Measurements from ENCODE around the gene BCAS1.

The BCAS1 gene

DNA sequence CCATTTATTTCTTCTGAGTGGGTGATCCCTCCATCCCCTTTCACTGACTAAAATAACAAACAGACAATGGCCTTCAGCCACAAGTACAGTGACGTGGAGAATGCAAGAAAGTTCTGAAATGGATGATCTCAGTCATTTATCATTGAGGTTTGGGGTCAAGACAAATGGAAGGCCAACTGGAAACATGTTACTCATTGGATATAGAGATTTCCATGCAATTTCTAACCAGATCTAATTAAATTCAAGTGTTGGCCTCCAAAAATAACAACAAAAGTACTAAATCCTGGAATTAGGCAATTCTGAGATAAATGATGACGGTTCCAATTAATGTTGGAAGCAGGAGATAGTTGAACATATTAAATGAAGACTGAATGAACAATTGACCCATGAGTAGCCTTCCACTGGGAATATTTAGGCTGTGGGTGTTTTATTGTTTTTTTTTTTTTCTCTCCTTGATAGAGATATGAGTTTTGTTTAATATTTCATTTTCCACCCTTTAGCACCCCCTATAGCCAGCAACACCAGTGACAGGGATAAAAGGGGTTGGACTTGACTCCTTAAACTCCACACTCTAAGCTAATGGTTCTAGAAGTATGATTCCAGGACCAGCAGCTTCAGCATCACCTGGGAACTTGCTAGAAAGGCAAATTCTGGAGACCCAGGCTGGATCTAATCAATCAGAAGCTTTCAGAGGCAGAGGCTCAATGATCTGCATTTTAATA is 112.8 kb downstream of the BCAS1 start:
- H2AK5ac ChIP-seq (ENCODE audit: low read length) = no peak overlapping the region
- no peak overlapping the region for H3K23ac ChIP-seq (ENCODE audit: low read length)
- no CpG with 5 or more reads among the region's 2 CpGs for WGBS (ENCODE audit: extremely low coverage, insufficient coverage, insufficient read length)
- no peaks in the 10 kb centered on the region for H3K79me2 ChIP-seq (ENCODE audit: control insufficient read depth, insufficient read depth, low read length, poor library complexity)
- H2AFZ ChIP-seq (ENCODE audit: insufficient read depth, low read length, poor library complexity) = no peak overlapping the region
- no peak overlapping the region for H3K4ac ChIP-seq (ENCODE audit: low read depth, low read length)
- H3K4me3 ChIP-seq (ENCODE audit: low read depth, low read length) = no peak overlapping the region
- H4K91ac ChIP-seq (ENCODE audit: low read depth, low read length) = no peak overlapping the region
- no peaks in the 10 kb centered on the region for H3K36me3 ChIP-seq (ENCODE audit: control insufficient read depth in 1 of 2, insufficient read depth in 2 of 2, low read length in 2 of 2)
- H3K9ac ChIP-seq (ENCODE audit: low read length) = no peak overlapping the region
- peaks cover 3 to 5% of the 10 kb centered on the region in 2 experiments for H3K4me1 ChIP-seq (ENCODE audit: control insufficient read depth in 1 of 2, insufficient read depth in 2 of 2, low read length in 2 of 2)
- H3K18ac ChIP-seq (ENCODE audit: low read length) = no peak overlapping the region
- H4K12ac ChIP-seq (ENCODE audit: low read depth, low read length) = no peak overlapping the region
- H2BK5ac ChIP-seq (ENCODE audit: low read depth, low read length, poor library complexity) = no peak overlapping the region
- no peak overlapping the region for H2BK120ac ChIP-seq (ENCODE audit: insufficient read depth, low read length, poor library complexity)
- no peaks in the 10 kb centered on the region for H3K79me1 ChIP-seq (ENCODE audit: low read length)
- no peak overlapping the region for H3K14ac ChIP-seq (ENCODE audit: low read length)
- H2BK12ac ChIP-seq (ENCODE audit: low read length) = no peak overlapping the region
- H3K9me3 ChIP-seq (ENCODE audit: insufficient read depth, low read depth, low read length) = no peaks in the 10 kb centered on the region
- H3K4me2 ChIP-seq (ENCODE audit: low read length) = no peak overlapping the region
- DNase-seq = no peak
- H3K27ac ChIP-seq (ENCODE audit: low read depth, low read length) = no peak overlapping the region
- no peaks in the 10 kb centered on the region for H3K27me3 ChIP-seq (ENCODE audit: insufficient read depth, low read length)
- no peak overlapping the region for H4K8ac ChIP-seq (ENCODE audit: low read depth, low read length)

GRCh38 chr20:53956013-53956715 is 114.2 kb downstream of the BCAS1 start:
- Histone ChIP-seq H3K9me3 (ENCODE audit: insufficient read depth, low read depth, low read length) (no peaks in the 10 kb centered on the region), H4K8ac (ENCODE audit: low read depth, low read length) (no peak overlapping the region), H3K27ac (ENCODE audit: low read depth, low read length) (no peak overlapping the region), H3K23ac (ENCODE audit: low read length) (no peak overlapping the region), H3K4me3 (ENCODE audit: low read depth, low read length) (no peak overlapping the region), H2BK12ac (ENCODE audit: low read length) (no peak overlapping the region), H3K14ac (ENCODE audit: low read length) (no peak overlapping the region), H3K9ac (ENCODE audit: low read length) (no peak overlapping the region), H2AFZ (ENCODE audit: insufficient read depth, low read length, poor library complexity) (no peak overlapping the region), H3K4me2 (ENCODE audit: low read length) (no peak overlapping the region), H2BK120ac (ENCODE audit: insufficient read depth, low read length, poor library complexity) (no peak overlapping the region), H3K79me2 (ENCODE audit: control insufficient read depth, insufficient read depth, low read length, poor library complexity) (no peaks in the 10 kb centered on the region), H3K79me1 (ENCODE audit: low read length) (no peaks in the 10 kb centered on the region), H3K36me3 (ENCODE audit: control insufficient read depth in 1 of 2, insufficient read depth in 2 of 2, low read length in 2 of 2) (no peaks in the 10 kb centered on the region), H2AK5ac (ENCODE audit: low read length) (no peak overlapping the region), H4K12ac (ENCODE audit: low read depth, low read length) (no peak overlapping the region), H3K18ac (ENCODE audit: low read length) (no peak overlapping the region), H3K4me1 (ENCODE audit: control insufficient read depth in 1 of 2, insufficient read depth in 2 of 2, low read length in 2 of 2) (peaks cover 3 to 5% of the 10 kb centered on the region in 2 experiments), H2BK5ac (ENCODE audit: low read depth, low read length, poor library complexity) (no peak overlapping the region), H4K91ac (ENCODE audit: low read depth, low read length) (no peak overlapping the region), H3K27me3 (ENCODE audit: insufficient read depth, low read length) (no peaks in the 10 kb centered on the region), H3K4ac (ENCODE audit: low read depth, low read length) (no peak overlapping the region)
- no peak for DNase-seq
- no CpG with 5 or more reads among the region's 4 CpGs for WGBS (ENCODE audit: extremely low coverage, insufficient coverage, insufficient read length)

GRCh38 chr20:53954723-53955658 is 115.4 kb downstream of the BCAS1 start:
- no peak overlapping the region for H3K4me3 ChIP-seq (ENCODE audit: low read depth, low read length)
- DNase-seq = no peak
- no peak overlapping the region for H3K14ac ChIP-seq (ENCODE audit: low read length)
- H3K4ac ChIP-seq (ENCODE audit: low read depth, low read length) = no peak overlapping the region
- no peak overlapping the region for H3K9ac ChIP-seq (ENCODE audit: low read length)
- H3K18ac ChIP-seq (ENCODE audit: low read length) = no peak overlapping the region
- no peak overlapping the region for H3K27ac ChIP-seq (ENCODE audit: low read depth, low read length)
- no peak overlapping the region for H3K23ac ChIP-seq (ENCODE audit: low read length)
- H2AFZ ChIP-seq (ENCODE audit: insufficient read depth, low read length, poor library complexity) = no peak overlapping the region
- H3K9me3 ChIP-seq (ENCODE audit: insufficient read depth, low read depth, low read length) = no peaks in the 10 kb centered on the region
- H3K27me3 ChIP-seq (ENCODE audit: insufficient read depth, low read length) = no peaks in the 10 kb centered on the region
- H2AK5ac ChIP-seq (ENCODE audit: low read length) = no peak overlapping the region
- no peak overlapping the region for H2BK5ac ChIP-seq (ENCODE audit: low read depth, low read length, poor library complexity)
- no peak overlapping the region for H2BK12ac ChIP-seq (ENCODE audit: low read length)
- H3K79me1 ChIP-seq (ENCODE audit: low read length) = no peaks in the 10 kb centered on the region
- no peak overlapping the region for H2BK120ac ChIP-seq (ENCODE audit: insufficient read depth, low read length, poor library complexity)
- no peaks in the 10 kb centered on the region for H3K79me2 ChIP-seq (ENCODE audit: control insufficient read depth, insufficient read depth, low read length, poor library complexity)
- WGBS (ENCODE audit: extremely low coverage, insufficient coverage, insufficient read length) = no CpG with 5 or more reads among the region's 6 CpGs
- H3K36me3 ChIP-seq (ENCODE audit: control insufficient read depth in 1 of 2, insufficient read depth in 2 of 2, low read length in 2 of 2) = no peaks in the 10 kb centered on the region
- H3K4me2 ChIP-seq (ENCODE audit: low read length) = no peak overlapping the region
- no peak overlapping the region for H4K8ac ChIP-seq (ENCODE audit: low read depth, low read length)
- H4K91ac ChIP-seq (ENCODE audit: low read depth, low read length) = no peak overlapping the region
- peaks cover 3 to 5% of the 10 kb centered on the region in 2 experiments for H3K4me1 ChIP-seq (ENCODE audit: control insufficient read depth in 1 of 2, insufficient read depth in 2 of 2, low read length in 2 of 2)
- no peak overlapping the region for H4K12ac ChIP-seq (ENCODE audit: low read depth, low read length)

DNA sequence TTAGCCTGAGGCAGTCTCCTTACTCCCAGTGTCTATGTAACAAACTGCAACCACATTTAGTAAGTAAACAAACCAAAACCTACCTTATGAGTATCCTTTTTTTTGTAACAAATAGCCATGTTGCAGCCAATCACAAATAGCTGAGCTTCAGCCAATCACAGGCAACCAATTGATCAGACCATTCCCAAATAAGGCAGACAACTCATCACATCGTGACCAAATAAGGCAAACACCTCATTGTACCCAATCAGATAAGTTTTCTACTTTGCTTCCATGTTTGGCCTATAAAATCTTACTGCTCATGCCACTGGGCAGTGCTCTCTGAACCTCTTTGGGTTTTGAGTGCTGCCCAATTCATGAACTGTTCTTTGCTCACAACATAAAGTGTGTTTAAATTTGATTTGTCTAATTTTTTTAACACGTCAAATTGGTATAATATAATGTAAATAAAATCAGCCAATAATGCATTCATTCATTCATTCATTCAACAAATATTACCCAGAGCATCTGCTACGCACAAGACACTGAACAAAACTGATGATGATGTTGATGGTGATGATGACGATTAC is 117.8 kb downstream of the BCAS1 start:
- H3K23ac ChIP-seq (ENCODE audit: low read length) = no peak overlapping the region
- no peak overlapping the region for H4K8ac ChIP-seq (ENCODE audit: low read depth, low read length)
- no peak overlapping the region for H2AFZ ChIP-seq (ENCODE audit: insufficient read depth, low read length, poor library complexity)
- H2BK5ac ChIP-seq (ENCODE audit: low read depth, low read length, poor library complexity) = no peak overlapping the region
- no peaks in the 10 kb centered on the region for H3K79me1 ChIP-seq (ENCODE audit: low read length)
- H3K4ac ChIP-seq (ENCODE audit: low read depth, low read length) = no peak overlapping the region
- no peak overlapping the region for H3K18ac ChIP-seq (ENCODE audit: low read length)
- H3K36me3 ChIP-seq (ENCODE audit: control insufficient read depth in 1 of 2, insufficient read depth in 2 of 2, low read length in 2 of 2) = no peaks in the 10 kb centered on the region
- H3K27ac ChIP-seq (ENCODE audit: low read depth, low read length) = no peak overlapping the region
- no peaks in the 10 kb centered on the region for H3K27me3 ChIP-seq (ENCODE audit: insufficient read depth, low read length)
- H4K12ac ChIP-seq (ENCODE audit: low read depth, low read length) = no peak overlapping the region
- H3K9ac ChIP-seq (ENCODE audit: low read length) = no peak overlapping the region
- WGBS (ENCODE audit: extremely low coverage, insufficient coverage, insufficient read length) = no CpG with 5 or more reads among the region's 4 CpGs
- no peak overlapping the region for H3K14ac ChIP-seq (ENCODE audit: low read length)
- no peak overlapping the region for H2BK12ac ChIP-seq (ENCODE audit: low read length)
- no peak overlapping the region for H3K4me2 ChIP-seq (ENCODE audit: low read length)
- DNase-seq = no peak
- H3K79me2 ChIP-seq (ENCODE audit: control insufficient read depth, insufficient read depth, low read length, poor library complexity) = no peaks in the 10 kb centered on the region
- peaks cover 2% of the 10 kb centered on the region for H3K9me3 ChIP-seq (ENCODE audit: insufficient read depth, low read depth, low read length)
- H2BK120ac ChIP-seq (ENCODE audit: insufficient read depth, low read length, poor library complexity) = no peak overlapping the region
- no peak overlapping the region for H4K91ac ChIP-seq (ENCODE audit: low read depth, low read length)
- H3K4me3 ChIP-seq (ENCODE audit: low read depth, low read length) = no peak overlapping the region
- H2AK5ac ChIP-seq (ENCODE audit: low read length) = no peak overlapping the region
- peaks cover 3 to 11% of the 10 kb centered on the region in 2 experiments for H3K4me1 ChIP-seq (ENCODE audit: control insufficient read depth in 1 of 2, insufficient read depth in 2 of 2, low read length in 2 of 2)

All from trophoblast cell (in vitro differentiated cells and primary cell).